GM12864 (cell line): ENCODE results near the gene ANGPTL2.

Experiments
- DNase-seq: peaks from one replicate; pipeline ENCODE4 v3.0.0-alpha.2; 2011; ENCODE audit warnings: low read depth
- H3K4me3 ChIP-seq: 2 replicates; pipeline ENCODE4 v1.5.1; 2011; ENCODE audit warnings: mild to moderate bottlenecking, low read depth, low read length, control low read depth
- TF ChIP-seq, protein P1 (sequence below): IDR thresholded peaks from 2 replicates; pipeline ENCODE4 v1.5.1; 2011; ENCODE audit warnings: low read depth, mild to moderate bottlenecking, moderate library complexity, low read length, control low read depth, inconsistent platforms; ENCODE audit errors: missing control alignments

The ANGPTL2 gene

DNA sequence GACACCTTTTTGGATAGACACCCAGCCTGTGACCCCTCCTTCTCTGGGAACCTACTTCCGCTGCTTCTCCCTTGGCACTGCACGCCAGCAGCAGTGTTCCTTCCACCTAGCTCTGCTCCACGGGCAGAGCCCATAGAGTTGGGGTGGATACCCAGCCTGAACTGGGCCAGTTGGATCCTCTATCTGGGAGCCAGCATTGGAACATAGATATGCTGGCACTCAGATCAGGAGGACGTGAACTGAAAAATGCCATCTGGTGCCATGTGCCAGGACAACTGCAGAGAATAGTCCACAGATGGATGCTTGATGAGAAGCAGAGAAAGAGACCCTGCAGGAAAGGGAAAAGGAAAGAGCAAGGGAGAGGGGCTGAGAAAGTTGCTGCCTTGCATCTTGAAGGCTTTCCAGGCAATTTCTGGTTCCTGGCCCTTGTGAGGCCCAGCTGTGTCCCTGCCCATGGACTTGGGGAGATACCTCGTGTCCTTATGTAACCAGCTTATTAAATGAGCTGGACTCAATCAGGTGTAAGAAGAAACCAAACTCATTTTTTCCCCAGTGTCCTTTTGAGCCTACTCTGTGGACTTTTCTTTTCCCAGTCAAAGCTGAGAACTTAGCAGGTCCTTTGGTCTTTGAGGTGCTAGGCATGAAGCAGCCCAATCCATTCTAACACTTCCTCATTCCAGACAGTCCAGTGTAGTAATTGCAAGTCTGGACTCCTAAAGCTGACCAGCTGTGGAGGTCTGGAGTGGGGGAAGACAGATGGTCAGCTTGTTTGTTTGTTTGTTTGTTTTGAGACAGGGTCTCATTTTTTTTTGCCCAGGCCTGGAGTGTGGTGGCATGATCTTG, 39.1 kb downstream of the ANGPTL2 start:
- DNase-seq = no peak
- H3K4me3 ChIP-seq = no peak overlapping the region
- TF ChIP-seq, protein P1, sequence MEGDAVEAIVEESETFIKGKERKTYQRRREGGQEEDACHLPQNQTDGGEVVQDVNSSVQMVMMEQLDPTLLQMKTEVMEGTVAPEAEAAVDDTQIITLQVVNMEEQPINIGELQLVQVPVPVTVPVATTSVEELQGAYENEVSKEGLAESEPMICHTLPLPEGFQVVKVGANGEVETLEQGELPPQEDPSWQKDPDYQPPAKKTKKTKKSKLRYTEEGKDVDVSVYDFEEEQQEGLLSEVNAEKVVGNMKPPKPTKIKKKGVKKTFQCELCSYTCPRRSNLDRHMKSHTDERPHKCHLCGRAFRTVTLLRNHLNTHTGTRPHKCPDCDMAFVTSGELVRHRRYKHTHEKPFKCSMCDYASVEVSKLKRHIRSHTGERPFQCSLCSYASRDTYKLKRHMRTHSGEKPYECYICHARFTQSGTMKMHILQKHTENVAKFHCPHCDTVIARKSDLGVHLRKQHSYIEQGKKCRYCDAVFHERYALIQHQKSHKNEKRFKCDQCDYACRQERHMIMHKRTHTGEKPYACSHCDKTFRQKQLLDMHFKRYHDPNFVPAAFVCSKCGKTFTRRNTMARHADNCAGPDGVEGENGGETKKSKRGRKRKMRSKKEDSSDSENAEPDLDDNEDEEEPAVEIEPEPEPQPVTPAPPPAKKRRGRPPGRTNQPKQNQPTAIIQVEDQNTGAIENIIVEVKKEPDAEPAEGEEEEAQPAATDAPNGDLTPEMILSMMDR = no peak

DNA sequence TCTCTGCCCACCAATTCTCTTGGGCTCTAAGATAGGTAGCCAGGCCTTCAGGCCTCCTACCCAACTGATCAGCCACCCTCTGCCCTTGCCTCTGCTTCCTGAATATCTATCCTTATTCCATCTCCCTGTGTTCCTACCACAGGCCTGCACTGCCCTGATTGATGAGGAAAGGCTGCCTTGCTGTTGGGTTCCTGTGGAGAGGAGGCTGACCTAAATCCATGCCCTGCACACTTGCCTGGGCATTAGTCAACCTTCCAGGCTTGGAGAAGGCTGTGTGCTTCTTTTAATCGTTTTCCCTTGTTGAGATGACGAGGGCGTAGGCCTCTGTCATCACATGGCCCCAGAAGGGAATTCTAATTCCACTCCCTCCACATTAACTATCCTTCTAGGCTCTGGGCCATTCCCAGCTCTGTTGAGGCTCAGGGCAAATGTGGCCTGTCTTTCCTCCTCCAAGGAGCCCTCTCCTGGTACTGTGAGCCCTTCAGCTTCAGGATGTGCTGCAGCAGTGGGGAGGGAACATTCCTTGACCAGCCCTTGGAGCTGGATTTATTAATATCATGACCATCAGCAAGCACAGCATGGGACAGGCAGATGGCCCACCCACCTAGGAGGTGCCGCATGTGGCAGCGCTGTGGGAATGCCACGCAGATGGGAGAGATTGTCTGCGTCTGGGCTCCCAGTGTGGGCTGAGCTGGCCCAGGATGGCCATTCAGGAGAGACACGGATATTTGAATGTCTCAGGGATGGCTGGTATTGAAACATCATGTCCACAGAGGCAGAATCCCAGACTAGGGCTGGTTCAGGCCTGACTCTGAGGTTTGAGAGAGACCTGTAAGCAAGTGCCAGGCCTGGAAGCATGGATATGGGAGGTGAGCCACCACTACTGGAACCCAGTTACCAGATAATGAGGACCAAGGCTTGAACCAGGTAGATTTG, 40.9 kb downstream of the ANGPTL2 start:
- H3K4me3 ChIP-seq = no peak overlapping the region
- DNase-seq = no peak
- TF ChIP-seq, protein P1 = no peak

DNA sequence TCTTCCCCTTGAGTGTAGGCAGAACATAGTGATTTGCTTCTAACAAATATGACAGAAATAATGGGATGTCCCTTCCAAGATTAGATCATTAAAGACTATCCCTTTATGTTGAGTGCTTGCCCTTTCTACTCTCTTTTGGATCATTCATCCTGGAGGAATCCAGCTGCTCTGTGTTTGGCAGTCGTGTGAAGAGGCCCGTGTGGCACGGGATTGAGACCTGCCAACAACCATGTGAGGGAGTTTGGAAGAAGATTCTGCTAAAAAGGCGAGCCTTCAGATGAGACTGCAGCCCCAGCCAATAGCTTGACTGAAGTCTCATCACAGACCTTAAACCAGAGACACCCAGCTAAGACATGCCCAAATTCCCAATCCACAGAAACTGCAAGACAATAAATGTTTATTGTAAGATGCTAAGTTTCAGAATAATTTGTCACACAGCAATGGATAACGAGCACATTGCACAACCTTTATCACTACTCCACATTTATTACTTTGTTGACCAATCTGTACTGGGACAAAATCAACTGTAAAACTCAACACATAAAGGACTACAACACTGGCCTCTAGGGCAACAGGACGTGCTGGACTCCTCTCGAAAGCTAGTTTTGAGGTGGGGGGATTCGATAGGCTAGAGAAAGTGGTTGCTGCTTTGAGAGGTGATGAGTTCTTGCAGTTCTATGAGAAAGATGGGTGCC, 42.8 kb downstream of the ANGPTL2 start:
- no peak overlapping the region for H3K4me3 ChIP-seq
- no peak for DNase-seq
- TF ChIP-seq, protein P1 = no peak

DNA sequence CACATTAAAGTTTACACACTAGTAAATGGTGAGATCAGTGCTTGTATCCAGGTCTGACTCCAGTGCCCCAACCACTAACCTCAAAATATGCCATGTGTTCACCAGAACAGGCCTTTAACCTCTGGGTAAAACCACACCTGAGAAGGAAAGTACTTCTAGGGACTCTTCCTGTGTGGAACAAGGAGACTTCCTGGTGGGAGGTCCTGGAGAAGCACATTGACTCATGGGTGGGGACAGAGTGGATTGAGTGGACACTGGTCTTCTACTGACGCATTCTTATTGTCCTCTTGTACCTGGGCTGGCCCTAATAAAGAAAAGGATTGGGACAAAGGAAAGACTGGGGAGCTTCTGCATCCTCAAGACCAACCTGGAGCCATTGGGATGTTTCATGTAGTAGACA, 43.4 kb downstream of the ANGPTL2 start:
- H3K4me3 ChIP-seq = no peak overlapping the region
- TF ChIP-seq, protein P1 = no peak
- no peak for DNase-seq

DNA sequence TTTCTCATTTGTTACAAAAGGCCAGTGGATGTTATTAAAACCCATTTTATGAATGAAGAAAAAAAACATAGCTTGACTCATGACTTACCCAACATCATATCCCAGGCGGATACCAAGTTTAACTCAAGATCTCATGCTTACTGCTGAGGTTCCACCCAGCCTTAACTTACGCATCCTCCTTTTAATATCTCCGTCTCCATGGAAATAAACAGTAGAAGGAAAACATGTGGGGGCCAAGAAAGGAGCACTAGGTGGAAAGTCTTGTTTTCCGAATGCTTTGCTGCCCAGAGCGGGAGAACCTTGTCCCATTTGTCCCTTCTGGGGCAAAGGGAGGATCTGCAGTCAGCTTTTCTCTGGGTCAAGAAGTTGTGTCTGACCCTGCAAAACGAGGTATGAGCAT, 44.1 kb downstream of the ANGPTL2 start:
- no peak for DNase-seq
- no peak overlapping the region for H3K4me3 ChIP-seq
- TF ChIP-seq, protein P1 = no peak

DNA sequence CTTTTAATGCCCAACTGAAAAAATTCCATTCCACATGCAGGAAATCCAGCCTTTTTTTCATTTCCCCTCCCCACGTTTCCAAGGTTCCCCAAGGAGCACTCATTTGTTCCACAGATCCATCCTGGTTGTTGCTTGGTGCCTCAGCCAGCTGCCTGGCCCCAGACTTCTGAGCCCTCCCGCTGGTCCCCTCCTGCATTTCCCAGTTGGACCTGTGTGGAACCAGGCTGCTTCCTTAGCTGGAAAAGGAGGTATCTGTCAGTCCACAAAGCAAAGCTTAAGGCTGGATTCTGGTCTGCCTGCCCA, 44.8 kb downstream of the ANGPTL2 start:
- TF ChIP-seq, protein P1 = no peak
- DNase-seq = no peak
- H3K4me3 ChIP-seq = no peak overlapping the region
